Aorta (tissue), 5 donors: ENCODE data around the gene ALDH3B1. TPM values are rescaled to one million over a fixed set of nuclear protein-coding genes. Genes with fewer than 3 reads are reported as not detected.
A peak's percentile ranks its signal among the peaks of the same experiment; 100 is the strongest.

Experiments used
- ATAC-seq: fragments of 200-7000 bp; cut with Tn5 transposase; one replicate; pipeline ENCODE4 v1.9.1; 2022; ENCODE audit warnings: moderate library complexity; ENCODE audit not compliant: low FRiP score
- DNase-seq, 2 donors: peaks; one replicate each; pipeline ENCODE4 v3.0.0-alpha.2; 2020
- H3K27ac ChIP-seq, 2 donors: one replicate each; pipeline ENCODE4 v1.5.1; 2013; ENCODE audit warnings: low read length in 2 of 2, mild to moderate bottlenecking in 2 of 2, moderate library complexity in 2 of 2, control low read depth in 1 of 2, inconsistent platforms in 1 of 2, low read depth in 1 of 2
- H3K27me3 ChIP-seq, 2 donors: one replicate each; pipeline ENCODE4 v1.6.1; 2013; ENCODE audit warnings: control low read depth in 1 of 2, low read length in 1 of 2, mild to moderate bottlenecking in 1 of 2, moderate library complexity in 1 of 2; ENCODE audit not compliant: insufficient read depth in 2 of 2, control insufficient read depth in 1 of 2
- H3K36me3 ChIP-seq, 2 donors: one replicate each; pipeline ENCODE4 v1.6.1; 2013; ENCODE audit warnings: control low read depth in 1 of 2, low read length in 1 of 2, mild to moderate bottlenecking in 1 of 2; ENCODE audit not compliant: insufficient read depth in 2 of 2, control insufficient read depth in 1 of 2
- H3K4me1 ChIP-seq, 2 donors: one replicate each; pipeline ENCODE4 v1.6.1; 2013; ENCODE audit warnings: low read length in 2 of 2, control low read depth in 1 of 2, mild to moderate bottlenecking in 1 of 2, moderate library complexity in 1 of 2; ENCODE audit not compliant: insufficient read depth in 2 of 2, control insufficient read depth in 1 of 2
- H3K4me3 ChIP-seq, 2 donors: one replicate each; pipeline ENCODE4 v1.5.1; 2013; ENCODE audit warnings: low read length in 2 of 2, control low read depth in 1 of 2, mild to moderate bottlenecking in 1 of 2
- H3K9me3 ChIP-seq: one replicate; pipeline ENCODE4 v1.6.1; 2013; ENCODE audit warnings: mild to moderate bottlenecking, low read length; ENCODE audit not compliant: control insufficient read depth
- WGBS, 2 donors: extraction: QIAGEN DNeasy Blood & Tissue Kit; methylation state at CpG; one replicate each; pipeline ENCODE4 v1.1.7; 2013; 5-methylcytosine and 5-hydroxymethylcytosine counted together
- intact Hi-C, 2 donors: fragments of 100-400 bp; cut with DNase I; formaldehyde crosslinking; loops; one replicate each; pipeline versions ENCODE4 v1.14.2 to v1.15.0; 2022
- polyA plus RNA-seq, 2 donors: library from polyadenylated mRNA; stranded (reverse); fragments of 200-250 nt; gene quantifications; one replicate each; pipeline ENCODE4 v1.2.3, GENCODE V29; 2013
- total RNA-seq, 2 donors: library from RNA; stranded (reverse); fragmentation: NEBNext Ultra II Directional; extraction: Animal tissue kit (Norgen Biotek cat#: 25700); gene quantifications; one replicate each; pipeline ENCODE4 v1.2.1, GENCODE V29; 2021
- donor health status: healthy with polysubstance abuse.
- donor health status: Bipolar disorder and iron deficiency.
- donor health status: DM: no; HTN: no; CAD: no.
- donor health status: DM: no; HTN: no; CAD: no.
- donor health status: DM: yes; HTN: yes; CAD: no.

Gene ALDH3B1
- total and polyA plus RNA-seq, 4 donors = 9.1 to 12.4 (median 10.0) TPM

- Histone ChIP-seq H3K36me3 (no peaks in the 10 kb centered on the region), H3K27ac (no peak overlapping the region), H3K4me3 (peak overlapping the region; percentile 61 to 69), H3K4me1 (no peaks in the 10 kb centered on the region), H3K9me3 (no peaks in the 10 kb centered on the region), H3K27me3 (no peaks in the 10 kb centered on the region)
- intact Hi-C loops = no loop called here
- DNase-seq (peak; percentile 67 to 81), ATAC-seq (peak; percentile 5)
- WGBS, 2 donors = 17 to 30% methylated on average over 43 to 86 of the region's 86 CpGs
These were observed 6.9 kb upstream of the ALDH3B1 start for GRCh38 chr11:68002938-68003845.

GRCh38 chr11:68003846-68004550 is 6.1 kb upstream of the ALDH3B1 start, which contains the start of gene UNC93B1:
TSS of gene UNC93B1 (minus strand) at chr11:68004097. CDS start at chr11:68004043, 54 bp downstream.
- no peaks in the 10 kb centered on the region for H3K4me1 ChIP-seq
- DNase-seq (peak; percentile 95 to 97), ATAC-seq (peak; percentile 93)
- H3K36me3 ChIP-seq = no peaks in the 10 kb centered on the region
- no peak within 1 kb of the TSS for H3K27ac ChIP-seq
- no peaks in the 10 kb centered on the region for H3K27me3 ChIP-seq
- no peaks in the 10 kb centered on the region for H3K9me3 ChIP-seq
- WGBS, 2 donors = 4 to 11% methylated on average over 23 to 64 of the region's 64 CpGs
- peak within 1 kb of the TSS; percentile 61 to 69 for H3K4me3 ChIP-seq
- intact Hi-C loops = no loop called here

GRCh38 chr11:68004551-68005335 is 5.4 kb upstream of the ALDH3B1 start:
- H3K27me3 ChIP-seq = no peaks in the 10 kb centered on the region
- no peaks in the 10 kb centered on the region for H3K36me3 ChIP-seq
- H3K9me3 ChIP-seq = no peaks in the 10 kb centered on the region
- H3K4me3 ChIP-seq = no peak overlapping the region
- H3K27ac ChIP-seq = no peak overlapping the region
- intact Hi-C loops = no loop called here
- no peak for ATAC-seq
- H3K4me1 ChIP-seq = no peaks in the 10 kb centered on the region
- WGBS, 2 donors = 77 to 88% methylated on average over 14 of the region's 14 CpGs
- no peak for DNase-seq

- Histone ChIP-seq H3K36me3 (no peaks in the 10 kb centered on the region), H3K9me3 (no peaks in the 10 kb centered on the region), H3K27me3 (no peaks in the 10 kb centered on the region), H3K4me1 (no peaks in the 10 kb centered on the region), H3K27ac (no peak overlapping the region), H3K4me3 (no peak overlapping the region)
- intact Hi-C loops = no loop called here
- 96 to 98% methylated on average over 7 of the region's 7 CpGs for WGBS, 2 donors
- DNase-seq (peak in 1 of 2 donors; percentile 17), ATAC-seq (no peak)
These were observed 3.4 kb upstream of the ALDH3B1 start for GRCh38 chr11:68006606-68007166.

GRCh38 chr11:68007498-68008380 is 2.4 kb upstream of the ALDH3B1 start:
- no peaks in the 10 kb centered on the region for H3K36me3 ChIP-seq
- 88% methylated on average over 14 to 16 of the region's 16 CpGs for WGBS, 2 donors
- intact Hi-C loops = no loop called here
- no peaks in the 10 kb centered on the region for H3K27me3 ChIP-seq
- no peak overlapping the region for H3K27ac ChIP-seq
- no peaks in the 10 kb centered on the region for H3K9me3 ChIP-seq
- H3K4me1 ChIP-seq = no peaks in the 10 kb centered on the region
- DNase-seq (peak in 1 of 2 donors; percentile 34), ATAC-seq (no peak)
- no peak overlapping the region for H3K4me3 ChIP-seq

GRCh38 chr11:68008381-68009337 is 1.5 kb upstream of the ALDH3B1 start:
- no peak overlapping the region for H3K4me3 ChIP-seq
- H3K36me3 ChIP-seq = no peaks in the 10 kb centered on the region
- no peaks in the 10 kb centered on the region for H3K27me3 ChIP-seq
- no peak overlapping the region for H3K27ac ChIP-seq
- intact Hi-C loops = no loop called here
- H3K4me1 ChIP-seq = no peaks in the 10 kb centered on the region
- WGBS, 2 donors = 80 to 82% methylated on average over 26 to 27 of the region's 27 CpGs
- ATAC-seq (no peak), DNase-seq (peak; percentile 65 to 75)
- H3K9me3 ChIP-seq = no peaks in the 10 kb centered on the region
